GM21423 (cell line): Measurements from ENCODE around the gene NPAS3.

Experiments used
- ATAC-seq: cut with Tn5 transposase; IDR thresholded peaks from one replicate; pipeline ENCODE4 v1.9.1; 2021; ENCODE audit warnings: mild to moderate bottlenecking, moderate library complexity; ENCODE audit not compliant: unreplicated experiment

The NPAS3 gene

DNA sequence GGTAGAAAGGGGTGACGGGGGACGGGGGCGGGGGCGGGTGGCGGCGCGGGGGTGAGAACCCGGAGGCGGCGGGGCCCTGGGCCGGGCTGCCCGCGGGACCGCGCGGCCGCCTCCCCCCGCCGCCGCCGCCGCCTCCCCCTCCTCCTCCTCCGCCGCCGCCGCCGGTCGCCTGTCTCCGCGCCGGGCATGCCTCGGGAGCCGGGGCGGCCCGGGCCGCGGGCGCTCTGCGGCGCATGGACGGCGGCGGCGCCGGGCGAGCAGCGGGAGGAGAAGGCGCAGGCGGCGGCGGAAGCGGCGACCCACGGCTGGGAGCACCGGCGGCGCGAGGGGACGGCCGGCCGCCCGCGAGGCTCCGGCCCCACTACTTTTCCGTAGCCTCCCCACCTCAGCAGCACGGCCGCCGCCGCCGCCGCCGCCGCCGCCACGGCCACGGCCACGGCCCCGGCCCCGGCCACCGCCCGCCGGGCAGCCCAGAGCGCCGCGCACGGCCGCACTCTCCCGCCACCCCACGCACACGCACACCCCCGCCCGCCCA is at the start of gene NPAS3:
Gene NPAS3, plus strand, starts transcription at position 161 of the 535 bp plus-strand sequence.
- ATAC-seq = no peak

DNA sequence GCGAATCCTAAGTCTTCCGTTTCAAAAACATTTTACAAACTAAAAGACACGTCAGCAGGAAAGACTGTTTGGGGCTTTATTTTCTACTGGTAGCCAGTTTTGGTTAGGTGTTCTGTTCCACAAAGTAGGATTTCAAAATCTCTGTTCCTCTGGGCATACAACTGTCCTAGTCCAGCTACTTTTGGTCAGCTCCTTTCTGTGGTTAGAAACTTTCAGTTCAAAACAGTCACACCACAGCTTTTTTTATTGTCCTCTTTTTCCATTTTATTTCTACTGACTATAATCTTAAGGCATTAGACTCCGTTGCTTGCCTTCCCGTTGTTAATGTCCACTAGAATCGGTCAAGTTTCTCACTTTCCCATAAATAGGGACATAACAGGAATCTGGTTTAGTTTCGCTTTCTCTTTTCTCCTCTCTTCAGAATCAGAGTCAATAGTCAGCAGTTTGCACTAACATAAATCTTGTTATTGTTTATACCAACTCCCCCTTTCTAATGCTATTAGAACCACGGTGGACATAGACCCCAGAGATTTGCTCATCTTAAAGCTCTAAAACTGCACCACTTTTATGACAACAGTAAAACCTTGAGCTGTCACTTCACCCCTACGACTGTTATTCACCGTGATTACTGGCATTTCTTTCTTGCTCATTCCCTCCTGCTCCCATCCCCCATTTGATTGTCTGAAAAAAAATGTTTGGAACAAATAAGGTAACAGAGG is 41.5 kb upstream of the NPAS3 start:
- no peak for ATAC-seq

DNA sequence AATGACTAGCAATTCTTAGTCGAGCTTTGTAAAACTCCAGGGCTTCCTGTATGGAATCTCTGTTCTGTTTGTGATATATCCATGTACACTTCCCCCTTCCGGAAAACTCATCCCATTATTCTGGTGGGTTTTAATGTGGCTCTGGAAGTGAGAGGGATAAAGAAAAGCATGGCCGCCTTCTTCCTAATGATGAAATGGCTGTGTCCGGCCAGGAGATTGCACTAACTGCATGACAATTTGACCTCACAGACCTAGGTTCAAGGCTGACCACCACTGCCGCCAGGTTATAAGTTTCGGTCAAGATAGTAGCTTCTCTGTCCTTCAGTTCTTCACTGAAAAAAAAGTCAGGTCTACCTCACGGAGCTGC is 41.0 kb upstream of the NPAS3 start:
- no peak for ATAC-seq

DNA sequence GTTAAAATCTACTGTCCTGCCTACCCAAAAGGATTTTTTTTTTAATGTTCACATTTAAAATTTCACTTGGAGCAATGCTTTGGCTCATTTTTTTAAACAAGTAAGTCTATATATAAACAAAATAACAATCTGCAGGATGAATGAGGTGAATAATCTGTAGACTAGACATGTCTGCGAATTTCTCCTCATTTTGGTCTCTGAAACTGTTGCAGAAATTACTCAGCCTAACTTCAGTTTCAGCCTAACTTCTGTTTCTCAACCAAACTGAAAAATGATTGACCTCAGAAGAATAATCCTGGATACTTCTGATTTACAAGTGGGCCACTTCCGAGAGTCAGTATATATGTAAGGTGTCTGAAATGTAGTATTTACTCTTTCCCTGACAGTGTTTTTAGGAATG is 39.8 kb upstream of the NPAS3 start:
- ATAC-seq = no peak

DNA sequence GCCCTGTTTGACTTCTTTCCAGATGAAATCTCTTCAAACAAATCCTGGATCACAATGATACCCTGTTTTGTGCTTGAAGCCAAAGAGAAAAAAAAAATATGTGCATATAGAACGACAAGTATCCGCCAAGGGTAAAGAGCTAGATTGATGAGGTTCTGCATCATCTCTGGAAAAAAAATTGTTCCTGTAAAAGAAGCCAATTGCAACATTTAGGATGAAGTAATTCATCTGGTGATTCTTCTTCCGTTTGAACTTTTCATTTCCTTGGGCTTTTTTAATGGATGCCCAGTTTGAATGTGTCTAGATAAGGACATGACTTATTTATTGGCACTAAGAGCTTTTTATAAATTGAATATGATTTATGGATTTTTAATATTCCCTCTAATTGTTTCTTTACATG is 38.1 kb upstream of the NPAS3 start:
- no peak for ATAC-seq

DNA sequence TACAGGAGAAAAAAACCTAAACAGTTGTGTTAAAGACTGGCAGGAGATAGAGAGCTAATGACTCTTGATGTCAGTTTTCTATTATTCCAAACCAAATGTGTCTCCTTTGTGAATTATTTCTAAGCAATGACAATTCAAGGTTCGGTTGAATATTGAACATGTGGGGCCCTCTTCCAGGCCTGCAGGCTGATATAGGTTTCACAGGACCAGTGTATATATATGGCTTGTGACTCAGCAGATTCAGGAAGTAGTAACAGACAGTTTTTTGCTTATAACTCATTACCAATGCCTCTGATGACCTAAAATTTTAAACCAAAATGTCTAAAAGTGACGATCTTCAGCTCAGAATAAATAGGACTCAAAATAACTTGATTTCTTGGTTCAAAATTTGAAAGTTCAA is 33.7 kb upstream of the NPAS3 start:
- no peak for ATAC-seq

DNA sequence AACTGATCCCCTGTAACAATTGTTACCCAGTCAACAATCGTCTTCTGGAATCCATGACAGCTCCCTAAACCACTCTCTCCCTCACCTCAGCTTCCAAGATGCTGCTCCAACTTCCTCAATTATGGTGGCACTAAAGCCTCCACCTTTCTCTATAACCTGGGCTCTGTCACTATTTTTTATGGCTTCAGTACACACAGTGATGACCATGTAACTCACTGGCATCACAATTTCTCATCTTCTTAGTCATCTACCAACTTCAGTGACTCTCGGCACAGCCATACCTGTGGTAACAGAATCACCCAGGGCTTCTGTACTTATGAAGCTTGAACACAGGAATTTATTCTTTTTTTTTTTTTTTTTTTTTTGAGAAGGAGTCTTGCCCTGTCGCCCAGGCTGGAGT is 32.0 kb upstream of the NPAS3 start:
- ATAC-seq = no peak

DNA sequence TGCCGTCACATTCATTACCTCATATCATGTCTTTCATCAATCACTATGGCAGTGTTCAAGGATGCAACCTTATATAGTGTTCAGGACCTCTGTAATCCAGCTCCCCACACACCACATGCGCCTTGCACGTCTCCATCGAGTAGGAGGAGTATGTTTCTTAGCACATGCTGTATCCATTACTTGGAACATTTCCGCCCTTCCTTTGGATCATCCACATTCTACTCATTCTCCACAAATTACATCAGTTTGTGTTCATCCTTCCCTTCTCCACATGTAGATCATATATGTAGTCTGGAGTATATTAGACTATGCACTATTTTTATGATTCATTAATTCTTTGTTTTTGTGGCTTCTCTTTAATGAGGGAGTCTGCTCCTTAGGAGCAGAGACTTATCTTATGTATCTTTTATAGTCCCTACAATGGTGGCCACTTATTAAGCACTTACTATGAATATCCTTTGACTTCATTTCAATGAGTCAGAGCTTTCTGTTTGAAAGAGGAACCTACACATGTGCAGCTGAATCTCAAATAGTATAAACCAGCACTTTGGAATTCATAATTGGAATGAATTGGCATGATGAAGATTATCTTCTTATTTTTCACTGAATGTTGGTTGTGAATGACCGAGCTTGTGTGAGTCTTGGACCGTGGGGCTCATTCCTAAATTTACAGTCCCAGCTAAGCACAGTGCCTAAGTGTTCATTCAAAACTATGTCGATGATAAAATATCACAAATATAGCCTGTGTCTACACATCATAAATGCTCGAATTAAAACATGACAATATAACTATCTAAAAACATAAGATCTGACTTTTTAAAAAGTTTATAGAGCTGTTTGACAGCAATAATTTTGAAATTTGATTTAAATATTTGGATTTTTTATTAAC is 30.2 kb upstream of the NPAS3 start:
- ATAC-seq = no peak

DNA sequence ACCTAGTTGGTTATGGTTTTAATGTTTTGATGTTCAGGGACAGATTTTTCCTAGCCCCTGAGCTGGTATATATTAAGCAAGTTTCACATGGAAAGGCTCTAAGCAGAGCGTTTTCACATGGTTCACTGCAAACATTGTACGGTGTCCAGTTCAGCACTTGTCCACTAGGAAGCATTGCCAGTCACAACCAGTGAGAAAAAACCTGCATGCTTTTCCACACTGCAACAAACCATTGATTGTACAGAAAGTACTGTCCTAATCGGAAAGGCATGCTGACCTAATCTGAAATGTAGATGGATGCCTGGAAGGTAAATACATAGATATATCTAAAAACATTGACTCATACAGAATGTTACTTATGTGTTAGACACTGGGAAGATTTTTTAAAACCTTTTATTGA is 25.0 kb upstream of the NPAS3 start:
- ATAC-seq = no peak

DNA sequence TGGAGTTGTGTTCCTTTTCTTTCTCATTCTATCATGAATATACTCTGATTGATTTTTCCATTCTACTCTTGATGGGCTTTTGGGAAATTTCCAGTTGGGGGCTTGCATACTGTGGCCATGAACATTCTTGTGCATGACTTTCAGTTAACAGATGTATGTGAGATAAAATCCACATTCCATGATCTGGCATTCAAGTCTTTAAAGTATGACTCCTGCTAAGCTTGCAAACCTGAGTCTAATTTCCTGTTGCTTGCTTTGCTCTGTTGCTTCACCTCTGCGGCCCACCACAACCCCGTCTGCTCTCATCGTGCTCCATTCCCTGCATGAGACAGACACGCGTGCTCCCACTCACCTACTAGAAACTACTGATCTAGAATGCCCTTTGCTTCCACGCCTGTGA is 24.3 kb upstream of the NPAS3 start:
- ATAC-seq = no peak

DNA sequence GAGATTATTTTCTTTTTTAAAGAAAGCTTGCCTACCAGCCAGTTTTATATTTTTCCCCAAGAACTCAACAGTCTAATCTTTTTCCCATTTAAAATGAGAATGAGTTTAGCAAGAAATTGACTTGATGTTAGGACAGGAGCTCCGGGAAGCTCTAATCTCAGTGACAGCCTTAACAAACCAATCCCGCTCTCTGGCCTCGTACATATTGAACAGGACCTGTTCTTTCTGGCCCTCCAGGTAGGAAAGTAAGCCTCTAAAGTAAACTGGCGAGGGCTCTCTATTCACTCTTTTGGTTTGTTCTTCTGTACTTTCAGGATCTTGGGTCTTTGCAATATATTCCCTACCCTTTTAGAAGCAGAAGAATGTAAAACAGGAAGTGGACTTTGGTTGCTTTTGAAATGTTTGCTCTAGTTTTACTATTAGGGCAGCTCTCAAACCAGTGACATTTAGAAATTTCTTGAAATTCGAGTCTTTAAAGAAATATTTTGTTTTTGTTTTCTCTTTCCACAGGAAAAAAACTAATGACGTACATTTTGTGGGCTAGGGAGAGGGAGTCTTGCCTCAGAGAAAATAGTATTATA is 17.9 kb upstream of the NPAS3 start:
- no peak for ATAC-seq

DNA sequence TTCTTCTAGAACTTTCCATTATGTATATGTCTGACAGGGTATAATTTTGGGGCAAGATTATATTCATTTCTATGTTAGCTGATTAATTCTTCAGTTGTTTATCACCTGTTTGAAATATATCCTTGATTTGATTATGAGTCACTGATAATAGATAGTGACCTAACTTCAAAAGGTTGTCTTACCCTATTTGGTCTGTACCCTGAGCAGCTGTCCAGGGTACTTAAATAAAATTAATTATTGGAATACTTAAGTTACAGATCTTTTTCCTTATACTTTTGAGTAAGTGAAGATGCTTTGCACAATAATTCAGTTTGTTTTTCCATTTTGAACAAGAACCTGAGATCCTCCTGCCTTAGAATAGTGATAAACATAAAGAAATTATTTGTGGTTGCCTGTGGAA is 13.2 kb upstream of the NPAS3 start:
- ATAC-seq = no peak

DNA sequence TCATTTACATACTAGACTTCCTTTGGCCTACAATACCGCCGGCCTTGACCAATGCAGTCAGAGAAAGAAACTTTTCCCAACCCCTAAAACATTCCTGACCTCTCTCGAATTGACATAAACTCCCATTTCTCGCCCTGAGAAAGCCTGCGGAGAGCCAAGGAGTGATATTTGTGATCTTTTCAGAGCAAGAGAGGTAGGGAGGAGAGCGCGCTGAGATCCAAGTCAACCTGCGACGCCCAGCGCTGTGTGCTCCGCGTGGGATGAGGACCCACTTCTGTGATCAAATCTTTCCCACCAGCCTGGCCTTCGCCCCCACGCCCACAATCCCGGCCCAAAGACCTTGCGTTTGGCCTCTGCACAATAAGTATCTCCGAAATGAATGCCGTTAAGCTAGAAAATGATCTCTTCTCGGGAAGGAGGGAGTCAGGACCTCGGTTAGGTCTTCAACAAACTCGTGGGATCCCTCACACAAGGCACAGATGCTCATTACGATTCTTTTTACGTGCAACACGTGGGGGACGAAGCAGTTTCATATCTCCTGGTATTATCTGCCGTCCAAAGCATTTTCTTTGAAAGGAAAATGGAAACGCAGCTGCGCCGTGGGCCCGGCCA is 6.3 kb upstream of the NPAS3 start:
- ATAC-seq = no peak

DNA sequence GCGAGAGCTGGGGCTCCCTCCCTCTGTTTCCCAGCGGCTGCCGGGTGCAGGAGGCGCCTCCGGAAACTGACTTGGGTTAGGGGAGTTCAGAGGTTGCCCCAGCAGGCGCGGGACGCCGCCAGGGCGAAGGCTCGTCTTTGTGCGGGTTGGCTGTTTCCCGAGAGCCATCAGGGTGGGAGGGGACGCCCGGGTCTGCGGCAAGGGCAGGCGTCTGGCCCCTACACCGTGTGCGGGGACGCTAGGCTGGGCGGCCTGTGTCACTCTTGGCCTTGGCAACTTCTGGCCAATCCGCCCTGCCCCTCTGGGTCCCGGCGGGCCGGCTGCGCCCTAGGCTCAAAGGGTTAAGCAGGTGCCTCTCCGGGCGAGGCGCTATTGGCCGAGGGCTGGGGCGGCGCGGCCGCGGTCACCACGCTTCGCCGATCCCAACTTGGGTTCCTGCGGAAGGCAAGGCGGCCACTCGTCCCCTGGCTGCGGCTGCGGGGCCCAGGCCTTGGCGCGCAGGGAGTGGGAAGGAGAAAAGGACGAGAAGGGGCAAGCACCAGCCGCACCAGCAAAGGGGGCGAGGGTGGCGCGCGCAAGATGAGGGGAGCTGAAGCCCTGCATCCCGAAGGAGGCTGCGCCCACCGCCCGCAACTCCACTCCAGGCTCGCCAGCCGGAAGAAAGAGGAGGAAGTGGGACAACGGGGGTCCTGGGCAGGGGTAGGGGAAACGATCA is 5.6 kb upstream of the NPAS3 start:
- ATAC-seq = no peak

DNA sequence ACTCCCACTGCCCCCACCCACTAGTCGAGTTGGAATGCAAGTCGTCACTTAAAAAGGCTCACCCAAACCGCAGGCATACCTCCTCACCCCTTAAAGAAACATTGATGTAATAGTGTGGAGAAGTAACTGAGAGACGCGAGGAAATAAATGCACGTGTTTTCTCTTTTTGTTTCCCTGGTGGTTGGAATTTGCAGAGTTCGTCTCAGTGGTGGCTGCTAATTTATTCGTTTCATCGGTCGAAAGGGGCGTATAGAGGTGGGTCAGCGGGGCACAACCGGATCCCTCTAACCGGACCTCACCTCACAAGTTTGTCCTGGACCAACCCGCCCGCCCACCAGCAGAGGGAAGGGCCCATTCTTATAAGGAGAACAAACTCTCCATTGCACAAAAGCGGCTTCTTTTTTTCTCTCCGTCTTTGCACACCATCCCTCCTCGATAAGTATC is 5.0 kb upstream of the NPAS3 start:
- no peak for ATAC-seq

DNA sequence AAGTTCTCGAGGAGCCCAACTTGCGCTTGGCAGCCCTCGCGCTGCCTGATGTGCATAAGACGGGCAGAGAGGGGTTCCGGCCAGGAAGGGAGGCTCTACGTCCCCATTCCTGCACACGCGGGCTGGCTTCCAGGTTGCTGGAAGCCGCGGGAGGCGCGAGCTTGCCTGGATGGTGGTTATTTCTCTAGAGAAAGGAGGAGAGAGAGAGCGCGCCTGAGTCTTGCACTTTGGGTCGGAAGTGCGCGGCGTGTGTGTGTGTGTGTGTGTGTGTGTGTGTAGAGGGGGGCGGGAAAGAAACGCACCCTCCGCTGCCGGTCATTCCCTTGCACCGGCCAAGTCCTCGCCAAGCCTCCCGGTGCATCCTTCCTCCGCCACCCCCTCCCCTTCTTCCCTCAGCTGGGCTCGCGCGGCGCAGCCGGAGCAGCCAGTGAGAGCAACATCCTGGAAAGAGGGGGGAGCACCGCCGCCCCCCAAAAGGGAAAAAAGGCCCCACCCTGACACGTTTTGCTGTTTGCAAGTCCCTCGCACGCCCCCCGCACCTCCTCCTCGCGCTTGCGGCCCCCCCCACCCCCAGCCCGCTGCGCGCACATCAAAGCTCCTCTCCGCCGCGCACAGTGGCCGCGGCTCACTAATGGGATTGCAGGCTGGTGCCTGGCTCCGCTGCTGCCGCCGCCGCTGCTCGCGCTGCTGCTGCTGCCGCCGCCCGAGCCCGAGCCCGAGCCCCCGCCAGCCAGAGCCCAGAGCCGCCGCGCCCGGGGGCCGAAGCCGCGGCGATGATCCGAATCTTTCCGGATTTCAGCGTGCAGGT is 4.4 kb upstream of the NPAS3 start:
- no peak for ATAC-seq

DNA sequence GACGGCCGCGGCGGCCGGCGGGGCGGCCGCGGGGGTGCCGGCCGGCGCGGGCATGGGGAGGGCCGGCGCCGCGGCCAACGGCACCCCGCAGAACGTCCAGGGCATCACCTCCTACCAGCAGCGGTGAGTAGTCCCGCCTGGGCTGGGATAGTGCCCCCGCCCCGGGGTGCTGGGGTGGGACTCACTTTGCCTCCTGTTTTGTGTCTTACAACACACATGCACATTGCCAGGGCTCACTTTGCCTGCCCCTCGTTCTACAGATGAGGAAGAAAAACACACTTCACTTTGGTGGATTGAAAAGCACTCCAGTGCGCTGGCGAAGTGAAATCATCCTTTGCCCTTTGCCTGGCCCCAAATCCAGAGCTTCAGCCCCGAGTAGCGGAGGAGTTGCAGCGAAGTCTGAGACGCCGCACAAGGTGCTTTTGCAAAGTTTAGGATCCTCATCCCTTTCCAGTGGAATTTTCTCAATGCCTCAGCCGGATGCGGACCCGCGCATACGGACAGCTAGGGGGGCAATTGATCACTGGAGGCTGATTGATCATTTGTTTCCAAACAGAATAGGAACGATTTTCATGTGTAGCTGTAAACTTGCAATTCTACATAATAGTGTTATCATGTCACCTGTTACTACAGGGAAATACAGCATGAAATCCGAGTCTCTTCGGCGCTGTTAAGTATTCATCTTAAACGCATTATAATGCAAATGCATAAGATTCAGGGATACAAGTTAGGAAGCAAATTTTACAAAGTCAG is 3.6 kb upstream of the NPAS3 start:
- ATAC-seq = no peak

DNA sequence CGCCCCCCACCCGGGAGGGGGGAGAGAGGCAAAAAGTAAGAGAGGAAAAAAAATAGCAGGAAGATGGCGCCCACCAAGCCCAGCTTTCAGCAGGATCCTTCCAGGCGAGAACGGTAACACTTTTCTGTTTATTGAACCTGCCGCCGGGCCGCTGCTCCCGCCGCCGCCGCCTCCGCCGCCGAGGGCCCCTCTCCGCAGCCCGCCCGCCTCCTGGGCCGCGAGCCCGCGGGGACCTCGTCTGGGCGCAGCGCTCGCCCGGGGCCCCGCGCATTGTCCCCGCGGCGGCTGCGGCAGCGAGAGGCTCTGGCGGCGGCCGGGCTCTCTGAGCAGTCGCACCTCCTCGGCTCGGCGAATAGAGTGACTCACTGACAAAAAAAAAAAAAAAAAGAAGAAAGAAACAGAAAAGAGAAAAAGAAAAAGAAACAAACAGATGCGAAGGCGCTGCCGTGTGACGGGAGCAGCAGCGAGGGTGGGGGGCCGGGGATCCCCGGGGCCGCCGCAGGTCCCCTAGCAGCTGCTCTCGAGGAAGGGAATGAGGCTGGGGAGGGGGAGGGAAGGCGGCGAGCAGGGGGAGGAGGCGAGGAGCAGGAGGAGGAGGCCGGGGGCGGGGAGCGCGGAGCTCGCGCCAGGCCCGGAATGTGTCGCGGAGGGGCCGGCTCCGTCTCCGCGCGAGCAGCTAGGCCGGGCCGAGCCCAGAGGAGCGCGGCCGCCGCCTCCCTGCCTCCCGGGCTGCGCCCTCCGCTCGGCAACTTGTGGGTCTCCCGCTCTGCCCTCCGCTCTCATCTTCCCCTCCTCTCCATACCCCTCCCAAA is 781 bp downstream of the NPAS3 start:
- no peak for ATAC-seq
